GM19035 (cell line): ENCODE results near the gene CLP1.

ENCODE experiments used
- ATAC-seq: cut with Tn5 transposase; IDR thresholded peaks from one replicate; pipeline ENCODE4 v1.9.1; 2021; ENCODE audit not compliant: unreplicated experiment

Gene CLP1

DNA sequence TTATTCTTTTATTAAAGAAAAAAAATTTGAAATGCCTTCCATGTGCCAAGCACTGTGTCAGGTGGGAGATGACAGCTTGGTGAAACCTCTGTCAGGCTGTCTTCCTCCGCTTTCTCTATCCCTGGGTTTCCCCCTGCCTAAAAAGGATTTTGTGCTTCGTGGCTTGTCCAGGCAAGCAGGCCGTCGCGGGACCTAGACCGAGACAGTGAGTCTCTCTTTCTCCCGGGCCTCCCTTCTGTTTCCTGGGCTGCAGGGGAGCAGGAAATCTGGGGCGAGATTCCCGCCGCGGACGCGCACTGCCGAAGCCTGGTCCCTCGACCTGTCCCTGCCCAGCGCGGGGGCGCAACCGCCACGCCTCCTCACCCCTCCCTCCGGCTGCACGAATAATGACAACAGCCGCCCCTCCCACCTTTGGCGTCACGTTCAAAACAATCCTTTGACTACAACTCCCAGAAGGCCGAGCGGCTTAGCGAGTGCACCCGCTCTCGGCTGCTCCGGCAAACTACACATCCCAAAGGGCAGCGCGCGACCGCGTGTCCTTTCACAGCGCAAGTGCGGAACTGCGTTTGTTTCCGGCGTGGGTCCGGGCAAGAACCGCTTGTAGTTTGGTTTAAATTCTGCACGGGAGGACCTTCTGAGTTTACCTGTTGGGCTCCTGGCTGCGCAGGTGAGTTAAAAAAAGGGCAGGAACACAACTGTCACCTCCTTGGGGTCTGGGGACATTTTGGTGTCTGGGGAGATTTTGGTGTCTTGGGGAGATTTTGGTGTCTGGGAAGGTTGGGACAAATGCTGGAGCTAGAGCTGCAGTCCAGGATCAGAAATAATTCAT is at the start of gene CLP1:
Gene CLP1, plus strand, starts transcription at position 569 of the 829 bp plus-strand sequence. CDS start 1,715 bp downstream, outside the sequence.
- peak; percentile 99 for ATAC-seq

DNA sequence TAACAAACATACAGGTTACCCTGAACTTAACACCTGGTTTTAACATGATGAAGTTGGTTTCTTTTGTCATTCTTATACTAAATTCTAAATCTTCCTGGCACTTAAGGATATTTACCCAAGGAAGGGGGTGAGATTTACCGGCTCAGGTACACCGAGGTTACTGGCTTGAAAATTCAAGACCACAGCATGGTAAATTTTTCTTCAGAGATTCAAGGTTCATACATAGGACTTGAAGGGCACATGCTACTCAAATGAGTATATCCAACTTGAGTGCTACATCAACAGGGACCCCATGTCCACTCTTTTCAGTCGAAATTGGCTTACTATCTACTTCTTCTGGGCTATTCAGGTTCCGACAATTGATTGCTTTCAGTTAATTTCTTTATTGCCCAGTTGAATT is 47.4 kb upstream of the CLP1 start:
- no peak for ATAC-seq

DNA sequence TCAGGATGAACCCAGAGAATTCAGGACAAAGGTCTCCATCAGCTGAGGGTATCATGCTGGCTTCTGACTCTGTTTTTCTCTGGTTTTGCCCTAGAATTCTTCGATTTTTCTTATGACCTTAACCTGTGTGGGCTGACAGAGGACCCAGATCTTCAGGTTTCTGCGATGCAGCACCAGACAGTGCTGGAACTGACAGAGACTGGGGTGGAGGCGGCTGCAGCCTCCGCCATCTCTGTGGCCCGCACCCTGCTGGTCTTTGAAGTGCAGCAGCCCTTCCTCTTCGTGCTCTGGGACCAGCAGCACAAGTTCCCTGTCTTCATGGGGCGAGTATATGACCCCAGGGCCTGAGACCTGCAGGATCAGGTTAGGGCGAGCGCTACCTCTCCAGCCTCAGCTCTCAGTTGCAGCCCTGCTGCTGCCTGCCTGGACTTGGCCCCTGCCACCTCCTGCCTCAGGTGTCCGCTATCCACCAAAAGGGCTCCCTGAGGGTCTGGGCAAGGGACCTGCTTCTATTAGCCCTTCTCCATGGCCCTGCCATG is 43.3 kb upstream of the CLP1 start:
- ATAC-seq: no peak

DNA sequence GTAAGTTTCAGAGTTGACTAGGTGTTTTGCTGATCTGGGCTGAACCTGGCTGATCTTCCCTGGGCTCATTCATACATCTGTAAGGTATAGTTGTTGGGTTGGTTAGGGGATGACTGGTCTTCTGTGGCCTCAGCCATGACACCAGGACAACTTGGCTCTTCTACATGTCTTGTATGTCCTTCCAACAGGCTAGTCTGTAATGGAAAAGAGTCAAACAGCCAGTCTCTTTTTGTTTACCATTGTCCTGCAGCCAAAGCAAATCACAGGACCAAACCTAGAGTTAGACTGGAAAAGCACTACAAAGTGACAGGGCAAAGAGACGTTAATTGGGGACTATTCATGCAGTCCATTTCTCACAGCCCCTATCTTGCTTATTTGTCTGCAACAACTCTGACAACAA is 42.3 kb upstream of the CLP1 start:
- ATAC-seq: no peak

- ATAC-seq: no peak
These were observed 41.0 kb upstream of the CLP1 start for GRCh38 chr11:57616595-57616994.

DNA sequence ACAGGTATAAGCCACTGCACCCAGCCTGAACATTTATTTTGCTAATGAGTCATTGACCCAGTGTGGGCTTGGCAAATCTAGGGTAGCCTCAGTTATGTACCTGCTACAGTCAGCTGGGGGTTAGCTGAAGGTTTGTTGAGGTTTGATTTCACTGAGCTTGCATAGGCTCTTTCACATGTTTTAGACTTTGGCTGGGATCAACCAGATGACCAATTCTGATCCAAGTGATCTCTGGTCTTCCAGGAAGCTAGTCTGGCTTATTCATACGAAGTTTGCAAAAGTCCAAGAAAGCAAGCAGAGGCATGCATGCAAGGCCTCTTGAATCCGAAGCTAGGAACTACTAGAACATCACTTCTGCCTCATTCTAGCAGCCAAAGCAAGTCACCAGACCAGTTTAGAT is 39.1 kb upstream of the CLP1 start:
- no peak for ATAC-seq

- no peak for ATAC-seq
These were observed 38.2 kb upstream of the CLP1 start for GRCh38 chr11:57619331-57619730.

DNA sequence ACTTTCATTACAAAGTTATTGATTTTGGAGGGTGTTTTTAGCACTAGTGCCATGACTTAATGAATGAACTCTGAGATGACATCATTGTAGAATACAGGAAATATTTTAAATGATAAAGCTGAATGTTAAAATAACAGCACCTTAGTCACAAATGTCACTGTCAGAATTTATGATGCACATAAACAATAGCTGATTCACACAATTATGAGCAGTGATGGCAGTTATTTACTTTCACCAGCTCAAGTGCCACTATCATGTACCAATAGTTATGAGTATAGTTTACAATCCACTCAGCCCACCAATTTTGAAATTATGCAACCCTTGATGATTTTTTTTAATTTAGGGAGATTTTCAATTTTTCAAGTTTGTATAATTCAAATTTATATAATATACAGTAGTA is 37.1 kb upstream of the CLP1 start:
- no peak for ATAC-seq

GRCh38 chr11:57622263-57622662 is 35.3 kb upstream of the CLP1 start:
- ATAC-seq: no peak

- no peak for ATAC-seq
These were observed 32.7 kb upstream of the CLP1 start for GRCh38 chr11:57624864-57625263.

- no peak for ATAC-seq
These were observed 30.7 kb upstream of the CLP1 start for GRCh38 chr11:57626895-57627294.

DNA sequence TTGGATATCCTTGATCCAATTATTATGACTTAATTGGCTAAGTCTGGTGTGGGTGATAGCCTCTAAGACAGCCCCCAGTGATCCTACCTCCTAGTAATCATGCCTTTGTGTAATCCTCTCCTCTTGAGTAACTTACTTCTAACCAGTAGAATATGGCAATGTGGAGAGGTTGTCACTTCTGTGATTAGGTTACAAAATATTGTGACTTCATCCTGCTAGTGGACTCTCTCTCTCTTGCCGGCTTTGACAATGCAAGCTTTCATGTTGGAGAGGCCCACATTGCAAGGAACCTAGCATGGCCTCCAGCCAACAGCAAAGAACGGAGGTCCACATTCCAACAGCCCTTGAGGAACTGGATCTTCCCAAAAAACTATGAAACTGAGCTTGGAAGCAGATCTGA is 27.4 kb upstream of the CLP1 start:
- no peak for ATAC-seq

DNA sequence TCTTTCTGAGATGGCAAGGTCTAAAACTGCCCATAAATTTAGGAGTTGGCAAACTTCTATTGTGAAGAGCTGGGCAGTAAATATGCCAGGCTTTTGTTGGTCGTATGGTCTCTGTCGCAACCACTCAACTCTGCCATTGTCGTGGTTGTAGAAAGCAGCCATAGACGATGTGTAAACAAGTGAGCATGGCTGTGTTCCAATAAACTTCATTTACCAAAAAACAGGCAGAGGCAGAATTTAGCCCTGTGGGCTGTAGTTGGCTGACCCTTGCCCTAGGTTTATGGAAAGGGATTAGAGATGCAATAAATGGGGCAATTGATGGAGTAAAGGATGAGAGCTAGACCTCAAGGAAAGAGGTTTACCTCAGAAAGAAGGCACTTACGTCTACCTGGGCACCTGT is 25.4 kb upstream of the CLP1 start:
- no peak for ATAC-seq

DNA sequence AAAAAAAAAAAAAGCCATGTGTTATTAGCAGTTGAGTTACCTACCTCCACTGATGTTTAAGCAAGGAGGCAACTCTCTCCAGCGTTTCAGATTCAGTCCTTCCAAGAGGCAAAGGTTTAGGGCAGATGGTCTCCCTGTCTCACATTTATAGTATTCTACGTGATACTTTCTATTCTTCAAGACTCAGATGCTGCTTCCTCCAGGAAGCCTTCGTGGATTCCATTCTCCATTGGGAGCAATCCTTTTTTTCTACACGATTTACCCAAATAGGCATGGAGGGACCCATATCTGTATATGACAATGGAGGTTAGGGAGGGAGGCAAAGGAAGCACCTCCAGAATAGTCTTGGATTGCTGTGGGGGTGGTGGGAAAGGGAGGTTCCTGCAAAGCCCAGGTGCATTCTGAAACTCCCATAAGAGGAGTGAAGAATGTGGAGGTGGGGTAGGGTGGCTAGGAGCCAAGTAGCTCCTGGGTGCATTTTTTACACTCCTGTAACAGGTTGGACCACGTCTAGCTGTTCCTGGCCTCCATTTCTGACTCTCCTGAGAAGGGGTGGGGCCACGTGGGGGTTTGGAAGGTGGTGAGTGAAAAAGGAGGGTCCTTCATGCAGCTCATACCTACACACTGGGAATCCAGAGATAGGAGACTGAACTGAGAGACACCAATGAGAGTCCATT is 24.0 kb upstream of the CLP1 start:
- no peak for ATAC-seq

- no peak for ATAC-seq
These were observed 23.3 kb upstream of the CLP1 start for GRCh38 chr11:57634311-57634710.

- no peak for ATAC-seq
These were observed 22.3 kb upstream of the CLP1 start for GRCh38 chr11:57635246-57635645.

DNA sequence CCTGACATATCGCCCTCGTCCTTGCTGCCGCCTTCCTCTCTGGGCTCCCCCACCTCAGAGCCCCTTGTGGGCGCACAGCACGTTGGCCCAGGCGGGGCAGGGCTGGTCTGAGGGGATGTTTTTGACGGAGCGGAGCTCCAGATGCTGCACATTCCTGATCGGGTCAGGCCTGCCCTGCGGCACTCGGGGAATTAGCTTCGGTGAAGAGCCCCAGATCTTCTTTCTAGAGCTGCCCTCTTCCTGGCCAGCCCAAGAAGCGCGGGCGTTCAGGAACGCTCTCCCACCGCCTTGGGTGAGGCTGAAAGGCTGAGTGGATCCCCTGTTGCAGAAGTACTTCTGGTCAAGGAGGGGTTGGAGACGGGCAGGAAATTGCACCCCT is 19.9 kb upstream of the CLP1 start:
- no peak for ATAC-seq

DNA sequence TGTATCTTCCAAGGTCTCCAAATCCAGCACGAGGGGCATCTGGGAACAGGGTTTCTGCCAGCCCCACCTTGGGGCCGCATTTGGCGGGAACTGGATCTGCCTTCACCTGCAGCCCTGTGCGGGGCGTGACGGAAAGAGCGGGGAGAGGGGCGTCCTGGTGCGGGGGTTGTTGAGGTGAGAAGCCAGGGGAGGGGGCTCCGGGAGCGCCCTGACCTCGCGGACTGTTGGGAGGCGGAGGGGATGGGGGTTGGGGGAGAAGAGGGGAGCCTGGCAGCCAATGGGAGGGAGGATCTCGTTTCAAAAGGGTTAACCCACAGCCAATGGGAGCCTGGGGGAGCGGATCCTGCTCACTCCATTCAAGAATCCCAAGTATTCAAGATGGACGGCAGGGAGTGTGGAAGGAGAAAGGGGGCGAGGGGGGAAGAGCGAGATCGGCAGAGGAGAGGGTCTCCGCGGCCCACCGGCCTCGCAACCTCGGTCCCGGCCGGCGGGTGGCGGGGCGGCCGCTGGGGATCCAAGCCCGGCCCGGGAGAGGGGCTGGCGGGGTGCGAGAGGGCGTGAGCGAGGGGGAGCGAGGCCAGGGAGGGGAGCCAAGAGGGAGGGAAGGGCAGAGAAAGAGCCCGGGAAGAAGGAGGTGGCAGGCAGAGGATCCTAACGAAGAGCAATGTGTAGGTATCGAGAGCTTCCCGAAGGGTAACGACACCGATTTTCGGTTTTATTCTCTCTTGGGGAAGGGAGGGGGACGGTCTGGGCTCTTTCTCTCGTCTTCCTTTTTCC is 19.4 kb upstream of the CLP1 start:
- no peak for ATAC-seq

DNA sequence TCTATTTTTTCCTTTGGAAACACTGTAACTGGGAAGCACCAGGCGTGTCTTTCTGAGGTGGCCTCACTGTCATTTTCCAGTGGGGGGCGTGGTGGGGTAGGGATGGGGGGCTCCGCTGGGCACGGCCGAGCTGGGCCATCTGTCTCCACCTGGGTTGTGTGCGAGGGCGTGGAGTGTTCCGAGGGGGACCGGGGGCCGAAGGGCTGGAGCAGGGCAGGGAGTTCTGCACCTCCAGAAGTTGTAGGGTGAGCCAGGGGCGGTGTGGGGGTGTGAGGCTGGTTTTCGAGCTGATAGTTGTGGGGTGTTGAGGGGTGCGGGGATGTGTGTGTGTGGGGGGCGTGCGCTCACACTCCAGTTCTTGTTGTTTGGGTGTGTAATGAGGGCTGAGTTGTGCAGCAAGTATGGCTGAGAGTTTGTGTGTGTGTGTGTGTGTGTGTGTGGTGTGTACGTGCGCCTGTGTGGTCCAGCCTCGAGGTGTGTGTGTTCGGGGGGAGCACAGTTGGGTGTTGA is 18.7 kb upstream of the CLP1 start:
- no peak for ATAC-seq

GRCh38 chr11:57639321-57640067 is 18.1 kb upstream of the CLP1 start:
- no peak for ATAC-seq
